GM12878 (cell line): ENCODE measurements around the gene ME1. TPM values are rescaled to one million over a fixed set of nuclear protein-coding genes. Genes with fewer than 3 reads are reported as not detected.

ENCODE experiments used
- ATAC-seq: fragments of 200-7000 bp; cut with Tn5 transposase; 3 replicates; pipeline ENCODE4 v1.9.1; 2020; ENCODE audit warnings: mild to moderate bottlenecking, moderate library complexity
- BruUV-seq: library from RNA; stranded (reverse); fragments of 400-500 nt; replicated peaks from 2 replicates; lab custom pipeline; 2021; lab: Mats Ljungman, UMichigan
- CTCF ChIA-PET: fragments of 300-600 bp; sonication (Branson Sonifier 250); formaldehyde crosslinking; extraction: SDS; loops from one replicate; lab custom pipeline; 2021; ENCODE audit warnings: inconsistent platforms; lab: Yijun Ruan, JAX
- POLR2A ChIA-PET: fragments of 350-600 bp; formaldehyde crosslinking; extraction: SDS; loops from one replicate; lab custom pipeline; 2021; ENCODE audit warnings: inconsistent platforms; lab: Charles Lee
- RAD21 ChIA-PET: fragments of 300-600 bp; sonication (Branson Sonifier 250); formaldehyde crosslinking; loops from one replicate; lab custom pipeline; 2023; ENCODE audit warnings: antibody characterized with exemption; ENCODE audit not compliant: unreplicated experiment; lab: Charles Lee
- SMC1A ChIA-PET: fragments of 300-600 bp; sonication (Branson Sonifier 250); formaldehyde crosslinking; loops from one replicate; lab custom pipeline; 2023; ENCODE audit not compliant: unreplicated experiment, uncharacterized antibody; lab: Charles Lee
- DNase-seq: peaks from one replicate; pipeline ENCODE4 v3.0.0-alpha.2; 2011; ENCODE audit warnings: low read depth, low spot score
- FAIRE-seq: peaks from 3 replicates; lab custom pipeline; 2011; peaks lifted over from hg19 to GRCh38; lab: Jason Lieb, UNC
- H2AFZ ChIP-seq: 2 replicates; pipeline ENCODE4 v1.6.0; 2011; ENCODE audit warnings: low read depth, low read length, control low read depth; ENCODE audit not compliant: control insufficient read depth
- H3K27ac ChIP-seq: 2 replicates; pipeline ENCODE4 v1.5.1; 2011; ENCODE audit warnings: control low read depth; ENCODE audit not compliant: control insufficient read depth, insufficient read depth
- H3K27me3 ChIP-seq, 2 experiments: replicated peaks in 1 of 2; 2 replicates each; pipeline versions ENCODE4 v1.6.0 to v1.6.1; 2011; ENCODE audit warnings: low read length in 1 of 2; ENCODE audit not compliant: control insufficient read depth in 2 of 2, insufficient read depth in 2 of 2
- H3K36me3 ChIP-seq, 2 experiments: 2 replicates each; pipeline ENCODE4 v1.5.1; 2011; ENCODE audit warnings: low read length in 1 of 2; ENCODE audit not compliant: control insufficient read depth in 2 of 2, insufficient read depth in 2 of 2
- H3K4me1 ChIP-seq: 2 replicates; pipeline ENCODE4 v1.6.1; 2011; ENCODE audit warnings: mild to moderate bottlenecking, low read length, moderate library complexity, mixed read lengths; ENCODE audit not compliant: control insufficient read depth, insufficient read depth
- H3K4me2 ChIP-seq: 2 replicates; pipeline ENCODE4 v1.6.0; 2011; ENCODE audit warnings: control low read depth; ENCODE audit not compliant: control insufficient read depth, insufficient read depth
- H3K4me3 ChIP-seq: fragments of 200-600 bp; sonication (generic); 2 replicates; pipeline ENCODE4 v1.5.1; 2016
- H3K79me2 ChIP-seq: 2 replicates; pipeline ENCODE4 v1.6.0; 2011; ENCODE audit warnings: low read length; ENCODE audit not compliant: control insufficient read depth, insufficient read depth
- H3K9ac ChIP-seq: 2 replicates; pipeline ENCODE4 v1.8.0; 2011; ENCODE audit warnings: low read length, control low read depth, mixed read lengths; ENCODE audit not compliant: control insufficient read depth, insufficient read depth
- H3K9me3 ChIP-seq: replicated peaks from 3 replicates; pipeline ENCODE4 v1.5.1; 2011; ENCODE audit warnings: mild to moderate bottlenecking, low read length; ENCODE audit not compliant: control insufficient read depth, insufficient read depth
- H4K20me1 ChIP-seq: 2 replicates; pipeline ENCODE4 v1.6.0; 2011; ENCODE audit not compliant: control insufficient read depth, insufficient read depth
- CBX3 ChIP-seq: fragments of 200-600 bp; sonication (generic); IDR thresholded peaks from 2 replicates; pipeline ENCODE4 v1.6.1; 2016; ENCODE audit warnings: low read depth, borderline replicate concordance
- E2F4 ChIP-seq: IDR thresholded peaks from 2 replicates; pipeline ENCODE4 v1.6.1; 2012; ENCODE audit warnings: low read depth, low read length, improper control_type of control experiment
- E4F1 ChIP-seq: fragments of 450-650 bp; IDR thresholded peaks from 2 replicates; pipeline ENCODE4 v1.6.1; 2018; ENCODE audit warnings: borderline replicate concordance, mild to moderate bottlenecking; ENCODE audit not compliant: partially characterized antibody
- EGR1 ChIP-seq, 2 experiments: IDR thresholded peaks; 1 replicate in 1 of 2; 2 replicates in 1 of 2; pipeline ENCODE4 v1.6.1; 2011 to 2012; ENCODE audit warnings: low read depth in 2 of 2, low read length in 2 of 2, borderline replicate concordance in 1 of 2, mild to moderate bottlenecking in 1 of 2, moderate library complexity in 1 of 2
- MXI1 ChIP-seq: fragments of 150-350 bp; IDR thresholded peaks from 2 replicates; pipeline ENCODE4 v1.6.1; 2011; ENCODE audit warnings: low read depth, mild to moderate bottlenecking, inconsistent platforms, low read length, improper control_type of control experiment
- MYB ChIP-seq: fragments of 150-350 bp; IDR thresholded peaks from 2 replicates; pipeline ENCODE4 v1.6.1; 2014; ENCODE audit warnings: mild to moderate bottlenecking, low read depth, low read length, borderline replicate concordance
- MYC ChIP-seq: IDR thresholded peaks from 2 replicates; pipeline ENCODE4 v1.6.1; 2011; ENCODE audit warnings: mild to moderate bottlenecking, low read length, moderate library complexity, inconsistent platforms; ENCODE audit not compliant: insufficient read depth, insufficient replicate concordance, insufficient read length, severe bottlenecking
- POLR2AphosphoS5 ChIP-seq: IDR thresholded peaks from 2 replicates; pipeline ENCODE4 v1.6.1; 2011; ENCODE audit warnings: mild to moderate bottlenecking, low read length, inconsistent platforms
- SIN3A ChIP-seq: IDR thresholded peaks from 2 replicates; pipeline ENCODE4 v1.6.1; 2012; ENCODE audit warnings: low read depth, low read length, improper control_type of control experiment
- SKIL ChIP-seq: fragments of 450-650 bp; IDR thresholded peaks from 2 replicates; pipeline ENCODE4 v1.6.1; 2017; ENCODE audit warnings: mild to moderate bottlenecking, low read depth, inconsistent platforms; ENCODE audit not compliant: poor library complexity, severe bottlenecking
- SMARCA5 ChIP-seq: fragments of 450-650 bp; IDR thresholded peaks from 2 replicates; pipeline ENCODE4 v1.6.1; 2017; ENCODE audit warnings: mild to moderate bottlenecking
- SMC3 ChIP-seq: IDR thresholded peaks from 2 replicates; pipeline ENCODE4 v1.6.1; 2011; ENCODE audit warnings: low read length, improper control_type of control experiment, borderline replicate concordance
- SUPT20H ChIP-seq: IDR thresholded peaks from 2 replicates; pipeline ENCODE4 v1.6.1; 2011; ENCODE audit warnings: low read depth, mild to moderate bottlenecking, low read length, moderate library complexity, borderline replicate concordance; ENCODE audit not compliant: control insufficient read depth
- TBL1XR1 ChIP-seq: IDR thresholded peaks from 2 replicates; pipeline ENCODE4 v1.6.1; 2012; ENCODE audit warnings: low read depth, low read length, improper control_type of control experiment
- USF1 ChIP-seq: IDR thresholded peaks from 2 replicates; pipeline ENCODE4 v1.6.1; 2011; ENCODE audit warnings: borderline replicate concordance, low read depth, mild to moderate bottlenecking, moderate library complexity, mixed read lengths, low read length; ENCODE audit not compliant: insufficient read depth; ENCODE audit errors: extremely low read length
- ZNF24 ChIP-seq: fragments of 450-650 bp; IDR thresholded peaks from 2 replicates; pipeline ENCODE4 v1.6.1; 2017; ENCODE audit warnings: antibody characterized with exemption, mild to moderate bottlenecking
- ZNF384 ChIP-seq: IDR thresholded peaks from 2 replicates; pipeline ENCODE4 v1.6.1; 2012; ENCODE audit warnings: low read depth, mild to moderate bottlenecking, low read length, improper control_type of control experiment, borderline replicate concordance
- WGBS: methylation state at CpG from one replicate; pipeline ENCODE4 v1.1.6; 2016; ENCODE audit warnings: low lambda C conversion rate; ENCODE audit not compliant: insufficient replicate concordance, insufficient coverage; ENCODE audit errors: missing lambda C conversion rate; 5-methylcytosine and 5-hydroxymethylcytosine counted together
- in situ Hi-C: fragments of 300-500 bp; cut with MboI; formaldehyde crosslinking; loops from 9 replicates; pipeline ENCODE4 v1.14.3; 2018; ENCODE audit warnings: mixed read lengths
- intact Hi-C: fragments of 100-400 bp; cut with micrococcal nuclease; formaldehyde crosslinking; loops from one replicate; pipeline ENCODE4 v1.14.2; 2022; ENCODE audit not compliant: unreplicated experiment
- polyA plus RNA-seq, 11 experiments: library from polyadenylated mRNA; depleted of rRNA in 4 of 11; unstranded in 6 of 11; stranded (reverse) in 5 of 11; fragments of >200 nt; fragmentation: Nextera tagmentation in 4 of 11; fragmentation: Illumina TruSeq in 1 of 11; extraction: Ambion mirVana in 4 of 11; extraction: Trizol in 1 of 11; gene quantifications; 1 replicate in 1 of 11; 2 replicates in 10 of 11; pipeline versions ENCODE4 v1.2.1 to v1.2.3, GENCODE V29; 2011 to 2016; ENCODE audit warnings: inconsistent platforms in 2 of 11, missing spikeins in 2 of 11, low read depth in 1 of 11
- total RNA-seq, 4 experiments: library from RNA; depleted of rRNA in 3 of 4; stranded (reverse); fragments of >200 nt in 3 of 4; fragmentation: Illumina TruSeq in 1 of 4; extraction: Trizol in 1 of 4; gene quantifications; 2 replicates each; pipeline versions ENCODE4 v1.2.1 to v1.2.3, GENCODE V29; 2013 to 2021

Gene ME1
- total and polyA plus RNA-seq, 10 of the 15 experiments (the other 5 are each of a cell fraction or from before 2014, with no cell fraction given), result 3.6 to 11.8 (median 8.4) TPM

GRCh38 chr6:83470001-83470400 lies 39.1 kb upstream of the ME1 start (continued):
- TF ChIP-seq MXI1 (no peak), SMARCA5 (no peak)

GRCh38 chr6:83467620-83468036 lies 36.8 kb upstream of the ME1 start:
- no peak overlapping the region for H2AFZ ChIP-seq
- FAIRE-seq (no peak), DNase-seq (no peak), ATAC-seq (no peak)
- CTCF ChIA-PET, result no interaction called here
- no peaks in the 10 kb centered on the region for H3K27me3 ChIP-seq
- H3K36me3 ChIP-seq, result no peaks in the 10 kb centered on the region
- no peak overlapping the region for H3K27ac ChIP-seq
- no peak overlapping the region for H3K4me2 ChIP-seq
- RAD21 ChIA-PET, result no interaction called here
- H3K9me3 ChIP-seq, result no peaks in the 10 kb centered on the region
- WGBS, result 15% methylated on average over 3 of the region's 3 CpGs
- BruUV-seq, result no TSS peak
- POLR2A ChIA-PET, result no interaction called here
- intact Hi-C loops, result no loop called here
- in situ Hi-C loops, result no loop called here
- SMC1A ChIA-PET, result no interaction called here
- no peaks in the 10 kb centered on the region for H4K20me1 ChIP-seq
- H3K4me1 ChIP-seq, result no peaks in the 10 kb centered on the region
- H3K9ac ChIP-seq, result no peak overlapping the region
- no peaks in the 10 kb centered on the region for H3K79me2 ChIP-seq
- H3K4me3 ChIP-seq, result no peak overlapping the region
- TF ChIP-seq SKIL (no peak), SMC3 (no peak), POLR2AphosphoS5 (no peak), CBX3 (no peak), TBL1XR1 (no peak), ZNF24 (no peak), MYB (no peak), EGR1 (IDR thresholded peaks at IDR 0.05; ENCODE audit: borderline replicate concordance in 1 of 2, low read depth in 2 of 2, low read length in 2 of 2) (no peak), MYC (no peak), SIN3A (no peak), USF1 (no peak), ZNF384 (no peak), E2F4 (no peak), SMARCA5 (no peak), SUPT20H (no peak), E4F1 (no peak)
